Stimulated activated CD8-positive, alpha-beta memory T cell treated with anti-CD3 and anti-CD28 coated beads, Interleukin-12 subunit alpha, Interleukin-12 subunit beta, amount 100 ng/mL, for 1 hour (primary cell): Measurements from ENCODE around the gene CD151.

ENCODE experiments used
- DNase-seq: peaks from one replicate; pipeline ENCODE4 v3.0.0-alpha.2; 2020; ENCODE audit warnings: low read depth

The CD151 gene

DNA sequence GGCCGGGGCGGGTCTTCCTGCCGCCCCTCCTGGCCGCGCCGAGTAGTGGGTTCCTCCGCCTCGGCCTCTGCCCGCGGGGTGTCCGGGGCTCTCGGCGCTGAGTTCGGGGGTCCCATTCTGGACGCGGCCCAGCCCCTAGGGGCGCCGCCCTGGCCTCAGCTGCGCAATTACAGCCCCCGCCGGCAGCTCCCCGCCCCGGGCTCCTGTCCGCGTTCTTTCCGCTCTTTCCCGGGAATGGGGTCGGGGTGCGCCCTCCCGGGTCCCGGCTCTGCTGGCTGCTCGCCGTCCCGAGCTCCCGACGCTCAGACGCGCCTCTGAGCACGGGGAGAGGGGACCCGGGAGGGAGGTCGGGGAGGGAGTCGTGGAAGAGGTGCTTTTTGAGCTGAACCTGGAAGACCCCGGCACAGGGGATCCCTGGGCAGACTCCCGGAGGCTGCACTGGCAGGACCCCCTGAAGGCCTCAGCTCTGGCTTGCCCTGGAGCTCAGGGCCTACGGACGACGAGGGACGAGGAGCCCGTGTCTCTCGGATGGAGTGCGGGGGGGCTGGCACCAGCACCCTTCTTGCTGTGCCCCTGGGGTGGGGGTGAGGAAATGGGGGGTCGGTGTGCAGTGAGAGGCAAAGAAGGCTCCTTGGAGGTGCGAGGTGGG lies 10.5 kb downstream of the CD151 start:
- DNase-seq, result no peak

- DNase-seq, result no peak
Observed at GRCh38 chr11:843818-844692, 11.3 kb downstream of the CD151 start.

- no peak for DNase-seq
Observed at GRCh38 chr11:844693-845644, 12.2 kb downstream of the CD151 start.

GRCh38 chr11:845872-846495 lies 13.2 kb downstream of the CD151 start:
- DNase-seq, result no peak

DNA sequence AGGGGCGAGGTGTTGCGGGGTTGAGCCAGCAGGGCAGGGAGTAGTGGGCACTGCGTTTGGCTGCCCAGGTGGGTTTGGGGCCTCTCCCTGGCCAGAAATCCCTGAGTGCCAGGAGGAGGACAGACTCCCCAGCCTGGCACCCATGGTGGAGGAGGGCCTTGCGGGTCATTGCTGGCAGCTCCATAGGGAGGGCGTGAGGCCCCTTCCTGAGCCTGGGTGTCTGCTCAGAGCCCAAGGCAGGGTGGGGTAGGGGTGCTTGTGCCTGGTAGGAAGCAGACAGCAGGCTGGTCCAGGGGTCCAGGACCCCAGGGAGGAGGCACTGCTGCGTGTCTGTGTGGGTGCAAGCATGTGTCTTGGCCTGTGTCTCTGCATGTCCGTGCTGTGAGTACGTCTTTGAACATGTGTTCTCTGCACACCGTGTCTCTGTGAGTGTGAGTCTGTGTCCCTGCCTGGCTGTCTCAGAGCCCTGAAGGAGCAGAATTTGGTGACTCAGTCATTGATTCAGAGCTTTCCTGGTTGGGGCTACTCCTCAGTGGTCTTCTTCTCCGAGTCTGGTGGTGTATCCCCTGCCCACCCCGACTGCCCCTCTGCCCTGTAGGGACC lies 13.8 kb downstream of the CD151 start:
- no peak for DNase-seq

DNA sequence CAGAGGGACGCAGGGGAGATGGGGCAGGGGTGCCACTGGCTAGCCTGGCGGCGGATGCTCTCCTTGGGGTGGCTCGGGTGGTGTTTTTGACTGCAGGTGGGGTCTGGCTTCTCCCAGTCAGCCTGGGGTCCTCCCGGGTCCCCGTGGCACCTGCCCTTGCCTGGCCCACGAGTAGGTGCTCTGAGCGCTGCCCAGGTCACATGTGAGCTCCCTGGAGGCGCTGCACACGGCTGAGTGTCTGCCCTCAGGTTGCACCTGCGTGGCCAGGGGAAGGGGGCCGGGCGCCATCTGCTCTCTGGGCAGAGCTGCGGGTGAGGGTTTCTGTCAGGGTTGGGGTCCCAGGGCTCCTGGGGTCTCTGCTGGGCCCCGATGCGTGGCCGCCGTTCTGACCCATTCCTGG lies 15.1 kb downstream of the CD151 start:
- no peak for DNase-seq

- DNase-seq, result peak; percentile 36
Observed at GRCh38 chr11:848380-848931, 15.7 kb downstream of the CD151 start.

GRCh38 chr11:849104-849824 lies 16.5 kb downstream of the CD151 start:
- no peak for DNase-seq

GRCh38 chr11:849951-850774 lies 17.4 kb downstream of the CD151 start:
- DNase-seq, result no peak

DNA sequence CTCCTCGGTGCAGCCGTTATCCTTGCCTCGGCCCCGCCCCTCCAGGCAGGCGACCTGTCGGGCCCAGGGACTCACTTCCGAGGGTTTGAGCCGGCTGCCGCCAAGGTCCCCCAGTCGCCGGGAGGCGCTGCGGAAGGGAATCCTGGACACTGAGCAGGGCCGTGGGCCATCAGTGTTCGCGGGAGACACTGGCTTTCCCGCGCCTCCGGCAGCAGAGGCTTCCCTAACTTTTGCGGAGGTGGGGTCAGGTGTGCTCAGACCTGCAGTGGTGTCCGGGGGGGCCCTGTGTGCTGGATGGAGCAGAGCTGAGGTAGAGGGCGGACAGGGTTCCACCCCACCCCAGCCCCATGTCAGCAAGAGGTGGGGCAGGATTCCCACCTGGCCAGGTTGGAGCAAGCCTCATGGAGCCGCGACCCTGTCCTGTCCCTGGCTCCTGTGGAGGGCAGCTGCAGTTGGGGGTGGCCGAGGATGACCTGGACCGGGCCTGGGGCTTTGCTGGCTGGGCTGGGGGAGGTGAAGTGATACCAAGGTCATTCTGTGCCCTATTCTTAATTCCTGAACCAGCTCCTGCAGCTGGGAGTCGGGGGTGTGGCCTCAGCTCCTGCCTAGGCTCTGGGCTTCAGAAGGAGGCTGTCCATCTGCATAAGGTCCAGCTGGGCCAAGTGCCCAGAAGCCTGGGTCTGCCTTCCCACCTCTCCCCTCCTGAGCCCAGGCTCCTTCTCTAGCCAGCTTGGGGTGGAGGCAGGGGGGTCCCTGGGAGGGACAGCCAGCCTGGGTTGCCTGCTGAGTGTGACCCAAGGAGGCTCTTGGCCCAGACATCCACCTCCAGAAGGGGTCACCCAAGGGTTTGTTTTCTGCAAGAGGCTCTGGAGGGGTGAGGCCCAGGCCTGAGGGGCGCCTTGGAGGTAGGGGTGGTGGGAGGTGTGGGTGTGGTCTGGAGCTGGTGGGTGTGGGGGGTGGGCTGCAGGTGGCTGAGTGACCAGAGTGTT lies 18.3 kb downstream of the CD151 start:
- no peak for DNase-seq

DNA sequence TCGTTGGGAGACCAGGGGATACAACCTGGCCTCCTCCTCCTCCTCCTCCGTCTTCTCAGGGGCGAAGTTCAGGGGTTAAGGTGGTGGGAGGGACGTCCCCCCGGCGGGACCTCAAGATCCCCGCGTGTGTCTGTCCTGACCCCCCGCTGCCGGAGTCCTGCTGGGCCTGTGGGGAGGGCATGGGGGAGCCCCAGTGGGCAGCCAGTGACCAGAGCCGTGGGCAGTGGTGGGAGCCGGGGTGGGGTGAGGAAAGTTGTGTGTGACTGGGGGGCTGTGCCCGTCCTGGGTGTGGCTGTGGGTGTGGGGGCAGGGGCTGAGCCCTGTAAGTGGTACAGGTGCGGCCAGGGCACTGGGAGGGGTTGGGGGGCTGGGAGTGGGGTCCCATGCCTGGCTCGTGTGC lies 20.0 kb downstream of the CD151 start:
- no peak for DNase-seq

- no peak for DNase-seq
Observed at GRCh38 chr11:853682-854448, 21.1 kb downstream of the CD151 start.

DNA sequence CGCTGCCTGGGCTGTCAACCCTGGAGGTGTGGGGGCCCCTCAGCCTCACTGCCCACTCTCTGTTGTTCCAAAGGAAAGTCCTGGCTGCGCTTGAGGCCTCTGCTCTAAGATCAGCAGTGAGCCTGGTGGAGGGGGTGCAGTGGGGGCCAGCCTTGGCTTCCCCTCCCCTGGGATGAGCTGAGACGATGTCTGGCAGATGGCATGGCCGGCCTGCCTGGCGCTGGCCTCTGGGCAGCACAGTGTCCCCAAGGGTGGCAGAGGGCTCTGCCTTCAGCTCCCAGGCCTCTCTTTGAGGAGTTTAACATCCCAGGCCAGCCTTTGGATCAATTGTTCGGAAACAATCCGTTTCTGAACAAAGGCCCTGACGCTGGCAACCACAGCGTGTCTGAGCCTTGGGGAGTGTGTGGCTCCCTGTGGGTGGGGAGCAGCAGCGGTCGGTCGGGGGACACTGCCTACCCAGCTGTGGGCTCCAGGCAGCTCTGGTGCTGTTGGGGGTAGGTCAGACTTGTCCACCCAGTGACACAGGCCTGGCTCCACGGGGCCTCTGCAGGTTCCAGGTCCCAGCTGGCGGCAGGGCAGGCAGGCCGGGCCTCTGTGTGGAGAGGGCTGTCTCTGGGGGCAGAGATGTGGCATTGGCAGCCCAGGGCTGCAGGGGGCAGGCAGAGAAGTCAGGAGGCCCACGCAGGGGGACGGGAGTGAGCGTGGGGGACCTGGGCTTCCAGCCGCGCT lies 22.0 kb downstream of the CD151 start:
- DNase-seq, result no peak

DNA sequence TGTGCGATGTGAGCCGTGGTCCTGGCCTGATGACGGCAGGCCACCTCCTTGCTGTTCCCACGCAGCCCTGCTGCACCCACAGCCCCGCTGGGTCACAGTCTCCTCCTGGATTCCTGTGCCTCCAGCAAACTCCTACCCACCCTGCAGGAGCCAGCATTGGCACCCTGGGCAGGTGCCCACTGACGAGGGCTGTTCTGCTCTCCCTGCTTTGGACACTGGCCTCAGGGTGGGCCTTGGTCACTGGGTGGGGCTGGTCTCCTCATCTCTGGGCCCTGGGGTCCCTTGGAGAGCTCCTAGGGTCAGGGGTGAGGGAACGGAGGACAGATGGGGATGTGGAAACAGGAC lies 22.6 kb downstream of the CD151 start:
- DNase-seq, result no peak

DNA sequence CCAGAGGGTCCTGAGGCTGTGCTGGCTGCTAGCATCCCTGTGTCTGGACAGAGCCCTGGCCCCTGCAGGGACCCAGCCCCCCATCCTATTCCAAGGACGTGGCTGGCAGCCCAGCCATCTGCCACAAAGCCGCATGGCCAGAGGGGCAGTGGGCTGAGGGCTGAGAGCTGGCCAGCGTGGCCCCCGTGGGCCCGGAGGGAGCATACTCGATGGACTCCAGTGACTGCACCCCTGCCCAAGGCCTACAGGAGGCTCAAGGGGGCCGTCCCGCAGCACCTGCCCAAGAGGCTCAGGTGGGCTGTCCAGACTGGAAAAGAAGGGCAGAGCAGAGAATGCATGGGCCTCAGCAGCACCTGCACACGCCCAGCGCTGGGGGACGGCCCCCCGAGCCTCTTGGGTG lies 23.0 kb downstream of the CD151 start:
- DNase-seq, result no peak

- no peak for DNase-seq
Observed at GRCh38 chr11:856397-856796, 23.6 kb downstream of the CD151 start.
